Natural killer cell treated with Interleukin-12 subunit alpha and Interleukin-12 subunit beta and Interleukin-15 and Interleukin-18, amount 100 ng/mL, for 72 hours (primary cell): ENCODE data around the gene FUZ. TPM values are rescaled to one million over a fixed set of nuclear protein-coding genes. Genes with fewer than 3 reads are reported as not detected.
A peak's percentile ranks its signal among the peaks of the same experiment; 100 is the strongest.

Experiments used
- ATAC-seq, 2 donors: fragments of 150-1000 bp; cut with Tn5 transposase in 1 of 2; sonication (Bioruptor Pico), chemical (Tn5 transposase) in 1 of 2; 2 replicates each; pipeline ENCODE4 v1.10.0; 2021
- DNase-seq: peaks from one replicate; pipeline ENCODE4 v3.0.0; 2022; ENCODE audit warnings: low spot score
- H3K27ac Mint-ChIP-seq, 2 donors: 1 replicate in 1 of 2; 2 replicates in 1 of 2; pipeline ENCODE4 v1.8.0; 2022; ENCODE audit warnings: mixed read lengths in 2 of 2, mild to moderate bottlenecking in 1 of 2, moderate library complexity in 1 of 2
- H3K27me3 Mint-ChIP-seq, 2 donors: 1 replicate in 1 of 2; 2 replicates in 1 of 2; pipeline ENCODE4 v1.8.0; 2022; ENCODE audit warnings: mixed read lengths in 2 of 2
- H3K36me3 Mint-ChIP-seq: one replicate; pipeline ENCODE4 v1.8.0; 2022; ENCODE audit warnings: mixed read lengths
- H3K4me1 Mint-ChIP-seq, 2 donors: 1 replicate in 1 of 2; 2 replicates in 1 of 2; pipeline ENCODE4 v1.8.0; 2022; ENCODE audit warnings: low read depth in 2 of 2, mixed read lengths in 2 of 2, mild to moderate bottlenecking in 1 of 2
- H3K4me3 Mint-ChIP-seq: one replicate; pipeline ENCODE4 v1.8.0; 2022; ENCODE audit warnings: mixed read lengths
- H3K9me3 Mint-ChIP-seq: 2 replicates; pipeline ENCODE4 v1.8.0; 2022; ENCODE audit warnings: mixed read lengths
- total RNA-seq, 2 donors: library from RNA; stranded (reverse); gene quantifications; one replicate each; pipeline ENCODE4 v1.2.3, GENCODE V29; 2022

Gene FUZ
- total RNA-seq, 2 donors from 2014 or later: 10.7 to 18.0 TPM

DNA sequence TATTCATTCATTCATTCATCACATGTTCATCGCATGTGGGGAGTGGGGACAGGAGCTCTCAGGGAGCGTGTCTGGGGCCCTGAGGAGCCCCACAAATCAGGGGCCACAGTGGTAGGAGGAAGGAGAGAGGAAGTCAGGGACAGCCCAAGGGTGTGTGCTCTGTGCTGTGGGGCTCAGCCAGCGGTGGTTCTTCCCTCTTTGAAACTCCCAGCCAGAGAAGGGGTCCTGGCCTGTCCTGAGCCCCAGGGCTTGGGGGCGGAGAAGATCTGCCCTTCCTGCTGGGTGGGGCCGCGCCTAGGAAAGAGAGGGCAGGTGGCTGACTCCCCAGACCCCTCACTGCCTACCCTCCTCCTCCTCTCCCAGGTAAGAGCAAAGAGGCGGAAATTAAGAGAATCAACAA is 31.7 kb downstream of the FUZ start:
- Mint-ChIP-seq H3K4me1 (peaks cover 23 to 36% of the 10 kb centered on the region in 2 donors), H3K27ac (peak overlapping the region in 1 of 2 donors; percentile 86), H3K4me3 (no peak overlapping the region), H3K9me3 (no peaks in the 10 kb centered on the region), H3K27me3 (no peaks in the 10 kb centered on the region), H3K36me3 (peaks cover 9% of the 10 kb centered on the region)
- ATAC-seq: no peak
- no peak for DNase-seq

DNA sequence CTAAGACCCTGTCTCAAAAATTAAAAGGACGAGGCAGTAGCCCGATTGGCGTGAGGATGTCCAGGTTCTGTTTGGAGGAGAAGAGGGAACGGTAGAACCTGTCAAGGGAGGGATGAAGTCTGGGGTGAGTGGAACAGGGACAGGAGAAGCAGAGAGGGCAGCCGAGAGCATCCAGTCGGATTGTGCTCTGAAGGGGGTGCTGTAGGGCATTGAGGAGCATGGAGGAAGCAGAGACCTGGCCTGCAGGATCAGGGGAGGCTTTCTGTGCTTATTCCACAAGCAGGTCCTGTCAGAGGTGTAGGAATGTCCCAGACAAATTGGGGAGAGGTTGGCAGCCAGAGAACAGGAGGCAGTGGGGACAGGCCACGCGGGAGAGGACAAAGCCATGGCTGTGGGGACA is 32.2 kb downstream of the FUZ start:
- peaks cover 9% of the 10 kb centered on the region for H3K36me3 Mint-ChIP-seq

DNA sequence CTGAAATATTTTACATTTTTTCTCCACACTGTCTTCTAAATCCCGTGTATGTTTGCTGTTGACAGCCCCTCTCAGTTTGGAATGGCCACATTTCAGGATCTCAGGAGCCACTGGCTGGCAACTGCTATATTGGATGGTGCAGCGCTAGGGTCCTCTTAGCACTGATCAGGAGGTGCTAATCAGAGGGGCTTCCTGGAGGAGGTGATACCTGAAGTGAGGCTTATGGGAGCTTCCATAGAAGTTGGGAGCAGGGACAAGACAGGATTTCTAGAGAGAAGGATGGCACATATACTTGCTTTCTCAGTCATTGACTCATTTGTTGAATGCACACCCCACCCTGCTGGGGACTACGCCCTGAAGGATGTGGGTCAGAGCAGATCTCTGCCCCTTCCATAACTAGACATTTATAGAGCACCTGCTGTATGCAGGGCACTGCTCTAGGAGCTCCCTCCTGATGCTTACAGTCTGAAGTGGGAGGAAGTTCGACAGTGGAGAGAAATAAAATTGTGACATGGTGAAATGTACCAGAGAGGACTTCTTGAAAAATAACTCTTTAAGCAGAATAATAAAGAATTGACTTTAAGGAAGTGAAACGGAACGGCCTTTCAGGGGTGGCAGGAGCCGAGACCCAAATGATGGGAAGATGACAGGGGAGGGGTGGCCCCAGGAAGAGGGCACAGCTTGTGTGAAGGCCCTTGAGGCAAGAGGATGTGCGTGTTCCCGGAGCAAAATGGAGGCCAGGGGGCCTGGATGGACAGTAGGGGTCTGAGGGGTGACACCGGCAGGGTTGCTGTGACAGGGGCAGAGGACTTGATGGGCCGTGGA is 33.1 kb downstream of the FUZ start:
- no peak for ATAC-seq

More for the DNA sequence above, 32.2 kb downstream of the FUZ start:
- ATAC-seq: no peak
- peaks cover 27 to 40% of the 10 kb centered on the region in 2 donors for H3K4me1 Mint-ChIP-seq
- peak overlapping the region in 1 of 2 donors; percentile 86 for H3K27ac Mint-ChIP-seq
- no peak for DNase-seq
- H3K4me3 Mint-ChIP-seq: no peak overlapping the region
- H3K27me3 Mint-ChIP-seq: no peaks in the 10 kb centered on the region
- no peaks in the 10 kb centered on the region for H3K9me3 Mint-ChIP-seq

DNA sequence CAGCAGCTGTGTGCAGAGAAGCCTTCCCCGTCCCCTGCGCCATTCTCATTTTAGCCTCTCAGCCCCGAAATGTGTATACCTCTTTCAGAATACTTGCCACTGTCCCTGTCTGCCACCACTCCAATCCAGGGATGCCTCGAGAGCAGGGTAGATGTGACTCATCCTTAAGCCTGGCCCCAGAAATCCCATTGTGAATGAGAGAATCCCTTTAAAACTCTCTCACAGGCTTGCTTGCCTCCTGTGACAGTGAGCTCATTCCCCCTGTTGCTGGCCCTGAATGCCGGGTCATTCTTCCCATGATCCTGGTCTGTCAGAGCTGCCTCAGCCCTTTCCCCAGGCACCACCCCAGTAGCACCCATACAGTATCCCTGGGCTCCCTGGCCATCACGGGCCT is 36.7 kb downstream of the FUZ start:
- ATAC-seq (no peak), DNase-seq (no peak)
- no peaks in the 10 kb centered on the region for H3K9me3 Mint-ChIP-seq
- H3K36me3 Mint-ChIP-seq: no peaks in the 10 kb centered on the region
- H3K27ac Mint-ChIP-seq: peak overlapping the region; percentile 17 to 87
- peaks cover 34 to 60% of the 10 kb centered on the region in 2 donors for H3K4me1 Mint-ChIP-seq
- H3K4me3 Mint-ChIP-seq: no peak overlapping the region
- H3K27me3 Mint-ChIP-seq: no peaks in the 10 kb centered on the region

More for the DNA sequence above, 33.1 kb downstream of the FUZ start:
- Mint-ChIP-seq H3K27ac (peak overlapping the region in 1 of 2 donors; percentile 86), H3K36me3 (peaks cover 4% of the 10 kb centered on the region), H3K4me3 (no peak overlapping the region), H3K4me1 (peaks cover 26 to 40% of the 10 kb centered on the region in 2 donors), H3K27me3 (no peaks in the 10 kb centered on the region), H3K9me3 (no peaks in the 10 kb centered on the region)
- no peak for DNase-seq

DNA sequence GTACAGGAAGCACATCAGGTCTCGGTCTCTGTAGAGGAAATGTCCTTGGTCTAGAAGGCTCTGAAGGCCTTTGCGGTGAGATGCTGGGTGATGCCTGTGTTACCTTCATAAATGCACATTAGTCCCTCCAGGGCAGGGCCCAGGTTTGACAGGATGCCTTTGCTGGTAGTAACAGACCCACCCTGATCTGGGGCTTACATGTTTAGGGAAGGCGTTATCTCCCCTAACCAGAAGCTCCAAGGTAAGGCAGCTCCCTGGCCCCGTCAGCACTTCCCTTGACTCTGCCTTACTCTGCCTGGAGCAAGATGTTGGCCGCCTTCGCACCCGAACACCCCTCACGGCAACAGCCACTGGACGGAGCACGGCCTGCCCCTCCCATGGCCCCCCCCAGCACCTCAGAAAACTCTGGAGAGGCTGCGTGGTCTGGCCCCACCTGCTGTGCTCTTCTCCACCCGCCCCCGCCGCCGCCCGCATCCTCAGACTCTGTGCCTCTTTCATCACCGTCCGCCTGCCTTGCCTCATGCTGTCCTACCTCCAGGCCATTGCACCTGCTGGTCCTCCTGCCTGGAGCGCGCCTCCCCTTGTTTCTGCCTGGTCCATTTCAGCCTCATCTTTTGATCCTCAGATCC is 37.2 kb downstream of the FUZ start:
- Mint-ChIP-seq H3K36me3 (no peaks in the 10 kb centered on the region), H3K9me3 (no peaks in the 10 kb centered on the region), H3K4me3 (no peak overlapping the region), H3K4me1 (peaks cover 32 to 57% of the 10 kb centered on the region in 2 donors), H3K27ac (peak overlapping the region; percentile 17 to 87), H3K27me3 (no peaks in the 10 kb centered on the region)
- DNase-seq: no peak
- ATAC-seq: no peak

DNA sequence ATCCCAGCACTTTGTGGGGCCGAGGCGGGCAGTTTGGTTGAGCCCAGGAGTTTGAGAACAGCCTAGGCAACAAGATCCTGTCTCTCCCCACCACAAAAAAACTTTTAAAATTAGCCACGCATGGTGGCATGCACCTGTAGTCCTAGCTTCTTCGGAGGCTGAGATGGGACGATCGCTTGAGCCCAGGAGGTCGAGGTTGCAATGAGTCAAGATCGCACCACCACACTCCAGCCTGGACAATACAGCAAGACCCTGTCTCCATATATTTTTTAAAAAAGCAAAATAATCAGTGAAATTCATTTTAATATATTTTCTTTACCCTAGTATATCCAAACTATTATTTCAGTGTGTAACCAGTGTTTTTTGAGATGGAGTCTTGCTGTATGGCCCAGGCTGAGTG is 38.1 kb downstream of the FUZ start:
- H3K27me3 Mint-ChIP-seq: no peaks in the 10 kb centered on the region
- H3K4me1 Mint-ChIP-seq: peaks cover 31 to 56% of the 10 kb centered on the region in 2 donors
- H3K4me3 Mint-ChIP-seq: no peak overlapping the region
- no peaks in the 10 kb centered on the region for H3K36me3 Mint-ChIP-seq
- no peaks in the 10 kb centered on the region for H3K9me3 Mint-ChIP-seq
- DNase-seq (no peak), ATAC-seq (no peak)
- peak overlapping the region in 1 of 2 donors; percentile 89 for H3K27ac Mint-ChIP-seq

DNA sequence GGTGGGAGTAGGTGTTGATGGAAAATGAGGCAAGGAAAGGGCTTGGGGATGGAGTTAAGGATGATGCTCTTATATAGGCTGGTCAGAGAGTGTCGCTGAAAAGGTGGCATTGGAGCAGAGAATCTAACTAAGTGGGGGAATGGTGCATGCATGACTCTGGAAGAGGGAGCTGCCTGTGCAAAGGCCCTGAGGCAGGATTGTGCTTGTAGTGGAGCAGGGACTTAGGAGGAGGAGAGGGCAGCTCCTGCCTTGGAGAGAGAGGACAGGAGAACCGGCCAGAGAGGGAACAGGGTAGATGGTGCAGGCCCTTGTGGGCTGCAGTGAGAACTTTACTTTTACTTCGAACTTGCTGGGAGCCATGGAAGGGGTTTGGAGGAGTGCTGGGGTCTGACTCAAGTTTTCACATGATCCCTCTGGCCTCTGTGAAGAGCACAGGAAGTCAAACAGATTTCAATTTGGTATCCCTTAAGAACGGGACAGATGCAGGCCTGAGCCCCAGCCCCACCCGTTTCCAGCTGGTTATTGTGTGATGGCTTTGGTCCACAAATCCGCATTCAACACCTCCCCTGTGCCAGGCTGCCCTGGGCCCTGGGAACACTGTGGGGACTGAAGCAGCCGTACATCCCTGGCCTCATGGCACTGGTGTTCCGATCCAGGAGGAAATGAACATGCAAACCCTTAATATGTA is 39.3 kb downstream of the FUZ start:
- no peaks in the 10 kb centered on the region for H3K36me3 Mint-ChIP-seq
- no peak overlapping the region for H3K4me3 Mint-ChIP-seq
- DNase-seq: no peak
- H3K27ac Mint-ChIP-seq: peak overlapping the region; percentile 32 to 89
- H3K4me1 Mint-ChIP-seq: peaks cover 35 to 60% of the 10 kb centered on the region in 2 donors
- no peak for ATAC-seq
- no peaks in the 10 kb centered on the region for H3K9me3 Mint-ChIP-seq
- H3K27me3 Mint-ChIP-seq: no peaks in the 10 kb centered on the region

DNA sequence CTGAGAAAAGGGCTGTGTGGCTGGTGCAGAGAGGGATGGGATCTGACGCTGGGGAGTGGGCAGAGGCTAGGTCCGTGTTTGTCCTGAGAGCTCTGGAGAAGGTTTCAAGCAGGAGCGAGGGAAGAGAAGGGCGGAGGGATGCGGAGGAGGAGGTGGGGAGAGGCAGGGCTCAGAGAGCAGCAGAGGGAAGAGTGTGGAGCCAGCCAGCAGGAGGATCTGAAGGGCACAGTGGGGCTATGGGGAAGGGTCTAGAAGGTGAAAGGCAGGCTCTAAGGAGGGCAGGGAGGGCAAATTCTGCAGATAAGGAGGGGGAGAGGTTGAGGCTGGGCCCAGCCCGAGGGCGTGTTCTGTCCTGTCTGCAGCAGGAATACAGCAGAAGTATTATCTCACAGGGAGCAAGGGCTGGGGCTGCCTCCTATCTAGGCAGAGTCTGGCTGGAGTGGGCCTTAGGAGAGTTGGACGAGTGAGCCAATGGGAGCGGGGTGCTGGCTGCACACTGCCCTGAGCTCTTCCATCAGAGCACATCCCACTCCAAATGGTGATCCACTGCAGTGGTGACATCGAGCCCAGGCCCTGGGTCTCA is 40.2 kb downstream of the FUZ start:
- H3K27me3 Mint-ChIP-seq: no peaks in the 10 kb centered on the region
- ATAC-seq: no peak
- no peak for DNase-seq
- H3K4me1 Mint-ChIP-seq: peaks cover 43 to 62% of the 10 kb centered on the region in 2 donors
- no peaks in the 10 kb centered on the region for H3K36me3 Mint-ChIP-seq
- no peak overlapping the region for H3K4me3 Mint-ChIP-seq
- H3K9me3 Mint-ChIP-seq: no peaks in the 10 kb centered on the region
- H3K27ac Mint-ChIP-seq: peak overlapping the region; percentile 32 to 89

DNA sequence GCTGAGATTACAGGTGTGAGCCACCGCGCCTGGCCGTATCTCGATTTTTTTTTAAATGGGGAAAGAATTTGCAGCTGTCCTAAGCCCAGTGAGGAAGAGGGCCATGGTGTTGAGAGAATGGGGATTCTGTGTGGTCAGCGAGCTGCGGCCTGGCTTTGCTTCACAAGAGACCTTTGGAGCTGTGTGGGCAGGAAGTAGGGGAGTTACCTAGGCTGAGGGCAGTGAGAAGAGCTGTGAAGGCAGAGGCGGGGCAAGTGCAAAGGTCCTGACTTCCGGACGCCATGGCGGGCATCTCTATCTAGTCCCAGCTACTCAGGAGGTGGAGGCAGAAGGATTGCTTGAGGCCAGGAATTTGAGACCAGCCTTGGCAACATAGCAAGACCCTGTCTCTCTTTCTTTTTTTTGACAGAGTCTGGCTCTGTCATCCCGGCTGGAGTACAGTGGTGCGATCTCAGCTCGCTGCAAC is 41.4 kb downstream of the FUZ start:
- Mint-ChIP-seq H3K27me3 (no peaks in the 10 kb centered on the region), H3K9me3 (no peaks in the 10 kb centered on the region), H3K36me3 (no peaks in the 10 kb centered on the region), H3K4me3 (peak overlapping the region; percentile 75), H3K4me1 (peaks cover 51 to 66% of the 10 kb centered on the region in 2 donors), H3K27ac (peak overlapping the region; percentile 74 to 83)
- DNase-seq (peak; percentile 87), ATAC-seq (peak; percentile 58 to 78)

DNA sequence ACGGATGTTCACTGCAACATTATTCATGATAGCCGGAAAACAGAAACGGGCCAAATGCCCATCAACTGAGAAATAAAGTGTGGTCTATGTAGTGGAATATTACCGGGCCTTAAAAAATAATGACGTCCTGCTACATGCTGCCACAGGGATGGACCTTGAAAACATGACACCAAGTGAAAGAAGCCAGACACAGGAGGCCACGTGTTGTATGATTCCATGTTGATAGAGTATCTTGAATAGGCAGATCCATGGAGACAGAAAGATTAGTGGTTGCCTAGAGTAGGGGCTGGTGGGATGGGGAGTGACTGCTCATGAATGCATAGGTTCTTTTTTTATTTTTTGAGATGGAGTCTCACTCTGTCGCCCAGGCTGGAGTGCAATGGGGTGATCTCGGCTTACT is 42.6 kb downstream of the FUZ start:
- DNase-seq (no peak), ATAC-seq (no peak)
- Mint-ChIP-seq H3K4me3 (peak overlapping the region; percentile 29), H3K27ac (peak overlapping the region in 1 of 2 donors; percentile 83), H3K36me3 (no peaks in the 10 kb centered on the region), H3K27me3 (no peaks in the 10 kb centered on the region), H3K4me1 (peaks cover 52 to 60% of the 10 kb centered on the region in 2 donors), H3K9me3 (no peaks in the 10 kb centered on the region)

DNA sequence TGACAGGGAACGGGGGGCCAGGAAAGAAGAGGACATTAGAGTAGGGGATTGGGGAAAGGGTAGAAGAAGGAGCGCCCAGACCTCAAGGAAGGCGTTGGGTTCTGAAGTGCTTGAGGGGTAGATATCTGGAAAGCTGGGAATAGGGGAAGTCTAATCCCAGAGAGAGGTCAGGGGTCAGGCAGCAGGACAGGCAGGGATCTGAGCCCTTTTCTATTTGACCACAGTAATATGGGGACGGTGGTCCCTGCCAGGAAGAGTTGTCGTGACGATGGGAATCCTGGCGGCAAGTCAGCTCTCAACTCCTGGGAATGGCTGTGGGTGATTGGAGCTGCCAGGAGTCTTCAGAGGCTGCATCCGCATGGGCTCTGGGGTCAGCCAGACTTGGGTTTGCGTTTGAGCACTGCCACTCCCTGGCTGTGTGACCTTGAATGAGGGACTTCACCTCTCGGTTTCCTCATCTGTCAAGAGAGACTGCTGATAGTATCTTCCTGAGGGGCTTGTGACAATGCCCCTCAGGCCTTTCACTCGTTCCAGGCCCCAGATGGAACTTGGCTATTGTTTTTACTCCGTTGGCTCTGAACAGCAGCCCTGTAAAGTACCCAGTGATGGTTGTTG is 45.0 kb downstream of the FUZ start:
- no peaks in the 10 kb centered on the region for H3K27me3 Mint-ChIP-seq
- H3K36me3 Mint-ChIP-seq: no peaks in the 10 kb centered on the region
- H3K9me3 Mint-ChIP-seq: no peaks in the 10 kb centered on the region
- peak overlapping the region; percentile 90 for H3K4me3 Mint-ChIP-seq
- peaks cover 45 to 48% of the 10 kb centered on the region in 2 donors for H3K4me1 Mint-ChIP-seq
- ATAC-seq: no peak
- peak overlapping the region; percentile 91 to 92 for H3K27ac Mint-ChIP-seq
- DNase-seq: no peak

DNA sequence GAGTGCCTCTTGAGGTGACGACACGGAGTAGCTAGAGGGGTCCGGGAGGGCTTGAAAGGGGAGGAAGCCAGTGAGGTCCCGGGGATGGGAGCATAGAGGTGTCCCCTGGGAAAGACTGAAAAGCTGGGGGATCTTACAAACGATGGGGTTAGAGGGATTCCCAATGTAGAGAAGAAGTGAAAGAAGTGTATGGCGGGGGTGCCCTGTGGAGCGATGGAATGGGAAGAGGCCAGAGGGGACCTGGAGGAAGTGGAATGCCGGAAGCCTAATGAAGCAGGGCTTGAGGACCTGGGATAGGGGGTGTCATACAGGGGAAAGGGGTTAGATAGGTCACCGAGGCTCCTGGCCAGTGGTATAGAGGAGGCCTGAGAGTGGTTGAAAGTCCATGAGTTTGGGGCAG is 45.7 kb downstream of the FUZ start:
- peaks cover 44 to 45% of the 10 kb centered on the region in 2 donors for H3K4me1 Mint-ChIP-seq
- no peak for DNase-seq

DNA sequence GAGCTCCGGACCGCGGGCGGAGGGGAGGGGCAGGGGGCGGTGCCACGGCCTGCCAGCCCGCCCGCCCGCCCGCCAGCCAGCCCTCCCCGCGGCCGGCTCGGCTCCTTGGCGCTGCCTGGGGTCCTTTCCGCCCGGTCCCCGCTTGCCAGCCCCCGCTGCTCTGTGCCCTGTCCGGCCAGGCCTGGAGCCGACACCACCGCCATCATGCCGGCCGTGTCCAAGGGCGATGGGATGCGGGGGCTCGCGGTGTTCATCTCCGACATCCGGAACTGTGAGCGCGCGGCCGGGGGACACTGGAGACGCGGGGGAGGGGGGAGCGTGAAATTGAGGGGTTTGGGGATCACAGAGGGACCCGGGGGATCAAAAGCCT is 46.2 kb downstream of the FUZ start, which contains the start of gene AP2A1:
TSS of gene AP2A1 (plus strand) at position 72 of the 370 bp plus-strand sequence. CDS start at position 205, 133 bp downstream.
- Mint-ChIP-seq H3K36me3 (no peaks in the 10 kb centered on the region), H3K4me3 (peak within 1 kb of the TSS; percentile 90), H3K4me1 (peaks cover 42 to 45% of the 10 kb centered on the region in 2 donors), H3K27me3 (no peaks in the 10 kb centered on the region), H3K9me3 (no peaks in the 10 kb centered on the region), H3K27ac (peak within 1 kb of the TSS; percentile 91 to 92)
- ATAC-seq (no peak), DNase-seq (no peak)

More for the DNA sequence above, 45.7 kb downstream of the FUZ start:
- Mint-ChIP-seq H3K9me3 (no peaks in the 10 kb centered on the region), H3K27ac (peak overlapping the region; percentile 91 to 92), H3K4me3 (peak overlapping the region; percentile 90), H3K36me3 (no peaks in the 10 kb centered on the region), H3K27me3 (no peaks in the 10 kb centered on the region)
- ATAC-seq: no peak
